Keratinocyte (primary cell): ENCODE data around the gene DGKA. TPM values are rescaled to one million over a fixed set of nuclear protein-coding genes. Genes with fewer than 3 reads are reported as not detected.

Source experiments
- DNase-seq: peaks from one replicate; pipeline ENCODE4 v3.0.0-alpha.2; 2011; ENCODE audit warnings: low read depth, missing footprints, low spot score
- FAIRE-seq: peaks from 2 replicates; lab custom pipeline; 2011; peaks lifted over from hg19 to GRCh38; lab: Jason Lieb, UNC
- H2AFZ ChIP-seq: 2 replicates; pipeline ENCODE4 v1.6.0; 2012; ENCODE audit warnings: low read length, control low read depth, inconsistent platforms; ENCODE audit not compliant: control insufficient read depth
- H3K27ac ChIP-seq: 2 replicates; pipeline ENCODE4 v1.5.1; 2011; ENCODE audit warnings: low read length; ENCODE audit not compliant: control insufficient read depth, insufficient read depth
- H3K27me3 ChIP-seq: 3 replicates; pipeline ENCODE4 v1.6.0; 2011; ENCODE audit warnings: low read length; ENCODE audit not compliant: control insufficient read depth, insufficient read depth; ENCODE audit errors: extremely low read depth
- H3K36me3 ChIP-seq, 2 experiments: 2 replicates in 1 of 2; 3 replicates in 1 of 2; pipeline ENCODE4 v1.5.1; 2011; ENCODE audit warnings: low read length in 2 of 2, mild to moderate bottlenecking in 1 of 2; ENCODE audit not compliant: control insufficient read depth in 2 of 2, insufficient read depth in 2 of 2; ENCODE audit errors: extremely low read depth in 1 of 2
- H3K4me1 ChIP-seq: 3 replicates; pipeline ENCODE4 v1.5.1; 2011; ENCODE audit warnings: low read length; ENCODE audit not compliant: control insufficient read depth, insufficient read depth; ENCODE audit errors: extremely low read depth
- H3K4me2 ChIP-seq: 3 replicates; pipeline ENCODE4 v1.6.0; 2011; ENCODE audit warnings: low read depth, low read length; ENCODE audit not compliant: control insufficient read depth, insufficient read depth; ENCODE audit errors: extremely low read depth
- H3K4me3 ChIP-seq, 3 experiments: fragments of 200-600 bp in 1 of 3; sonication (generic) in 1 of 3; 2 replicates in 2 of 3; 3 replicates in 1 of 3; pipeline ENCODE4 v1.5.1; 2011 to 2016; ENCODE audit warnings: low read length in 3 of 3, mild to moderate bottlenecking in 3 of 3, control low read depth in 2 of 3, inconsistent platforms in 1 of 3, low read depth in 1 of 3, mixed read lengths in 1 of 3, mixed run types in 1 of 3, moderate library complexity in 1 of 3; ENCODE audit not compliant: control insufficient read depth in 2 of 3, insufficient read depth in 2 of 3; ENCODE audit errors: extremely low read depth in 1 of 3
- H3K79me2 ChIP-seq: 2 replicates; pipeline ENCODE4 v1.6.0; 2012; ENCODE audit warnings: low read length; ENCODE audit not compliant: control insufficient read depth, insufficient read depth
- H3K9ac ChIP-seq: 3 replicates; pipeline ENCODE4 v1.6.0; 2011; ENCODE audit warnings: low read length; ENCODE audit not compliant: control insufficient read depth, insufficient read depth; ENCODE audit errors: extremely low read depth
- H3K9me1 ChIP-seq: 3 replicates; pipeline ENCODE4 v1.6.0; 2011; ENCODE audit warnings: low read length; ENCODE audit not compliant: control insufficient read depth, insufficient read depth; ENCODE audit errors: extremely low read depth
- H3K9me3 ChIP-seq: 2 replicates; pipeline ENCODE4 v1.5.1; 2012; ENCODE audit warnings: low read depth, low read length; ENCODE audit not compliant: control insufficient read depth
- H4K20me1 ChIP-seq: 3 replicates; pipeline ENCODE4 v1.6.0; 2011; ENCODE audit warnings: low read length; ENCODE audit not compliant: control insufficient read depth, insufficient read depth; ENCODE audit errors: extremely low read depth
- CTCF ChIP-seq, 3 experiments: IDR thresholded peaks in 1 of 3; conservative IDR thresholded peaks in 1 of 3; optimal IDR thresholded peaks in 1 of 3; 2 replicates in 2 of 3; 3 replicates in 1 of 3; pipeline versions ENCODE3 to v1.5.1; 2011; ENCODE audit warnings: low read length in 3 of 3, mild to moderate bottlenecking in 3 of 3, moderate library complexity in 2 of 3, control low read depth in 1 of 3, inconsistent platforms in 1 of 3; ENCODE audit not compliant: insufficient read depth in 2 of 3; ENCODE audit errors: extremely low read depth in 1 of 3
- EZH2 ChIP-seq: IDR thresholded peaks from one replicate; pipeline ENCODE4 v1.6.1; 2012; ENCODE audit warnings: inconsistent platforms, mild to moderate bottlenecking, low read length, moderate library complexity
- dilution Hi-C: fragments of 300-500 bp; cut with MboI; formaldehyde crosslinking; loops from one replicate; pipeline ENCODE4 v1.7.0; 2020; ENCODE audit warnings: low sequenced_read_pairs; ENCODE audit not compliant: extremely low pct_ligation_motif_present
- polyA plus RNA-seq, 5 experiments: library from polyadenylated mRNA; depleted of rRNA in 3 of 5; stranded (reverse) in 3 of 5; stranded (forward) in 1 of 5; unstranded in 1 of 5; fragments of >200 nt; gene quantifications; 1 replicate in 1 of 5; 2 replicates in 3 of 5; 3 replicates in 1 of 5; pipeline versions ENCODE4 v1.2.1 to v1.2.3, GENCODE V29; 2011 to 2012; ENCODE audit warnings: missing spikeins in 2 of 5, low read depth in 1 of 5, low replicate concordance in 1 of 5

The DGKA gene
- polyA plus RNA-seq, 1 donor (not counting 4 experiments of a cell fraction or from before 2014, with no cell fraction given), result 174 TPM

- TF ChIP-seq EZH2 (no peak), CTCF (optimal IDR thresholded peaks at IDR 0.05 in 1 of 3, IDR thresholded peaks at IDR 0.05 in 1 of 3, conservative IDR thresholded peaks at IDR 0.05 in 1 of 3; ENCODE audit: extremely low read depth in 1 of 3, insufficient read depth in 2 of 3, low read length in 3 of 3) (no peak)
- H3K27ac ChIP-seq, result peak within 1 kb of the TSS; percentile 78
- H4K20me1 ChIP-seq, result no peaks in the 10 kb centered on the region
- H3K27me3 ChIP-seq, result no peaks in the 10 kb centered on the region
- peaks cover 12% of the 10 kb centered on the region for H3K4me1 ChIP-seq
- FAIRE-seq (no peak), DNase-seq (no peak)
- H2AFZ ChIP-seq, result peak within 1 kb of the TSS; percentile 86
- peak within 1 kb of the TSS; percentile 77 to 90 (median 81) for H3K4me3 ChIP-seq
- H3K4me2 ChIP-seq, result peak within 1 kb of the TSS; percentile 96
- no peaks in the 10 kb centered on the region for H3K9me3 ChIP-seq
- no peaks in the 10 kb centered on the region for H3K9me1 ChIP-seq
- H3K79me2 ChIP-seq, result peaks cover 12% of the 10 kb centered on the region
- dilution Hi-C loops, result no loop called here
- peaks cover 0 to 20% of the 10 kb centered on the region in 2 experiments for H3K36me3 ChIP-seq
- peak within 1 kb of the TSS; percentile 81 for H3K9ac ChIP-seq
These were observed 35.7 kb downstream of the DGKA start, which contains the start of gene CDK2 for GRCh38 chr12:55966408-55967281. TSS of gene CDK2 (plus strand) at chr12:55966830. CDS start at chr12:55967009, 179 bp downstream.

- no peaks in the 10 kb centered on the region for H3K9me3 ChIP-seq
- peaks cover 25% of the 10 kb centered on the region for H3K4me1 ChIP-seq
- DNase-seq (no peak), FAIRE-seq (no peak)
- no peaks in the 10 kb centered on the region for H3K9me1 ChIP-seq
- TF ChIP-seq CTCF (optimal IDR thresholded peaks at IDR 0.05 in 1 of 3, IDR thresholded peaks at IDR 0.05 in 1 of 3, conservative IDR thresholded peaks at IDR 0.05 in 1 of 3; ENCODE audit: extremely low read depth in 1 of 3, insufficient read depth in 2 of 3, low read length in 3 of 3), result no peak
- no peak for TF ChIP-seq EZH2
- no peaks in the 10 kb centered on the region for H3K27me3 ChIP-seq
- dilution Hi-C loops, result no loop called here
- no peak overlapping the region for H3K27ac ChIP-seq
- peaks cover 0 to 22% of the 10 kb centered on the region in 2 experiments for H3K36me3 ChIP-seq
- H4K20me1 ChIP-seq, result no peaks in the 10 kb centered on the region
- no peak overlapping the region for H3K9ac ChIP-seq
- no peak overlapping the region for H3K4me3 ChIP-seq
- H3K79me2 ChIP-seq, result peaks cover 15% of the 10 kb centered on the region
- H2AFZ ChIP-seq, result no peak overlapping the region
- H3K4me2 ChIP-seq, result no peak overlapping the region
These were observed 38.4 kb downstream of the DGKA start for GRCh38 chr12:55969356-55969755.
